ENCODE data around the gene FGF9.

Gene FGF9

DNA sequence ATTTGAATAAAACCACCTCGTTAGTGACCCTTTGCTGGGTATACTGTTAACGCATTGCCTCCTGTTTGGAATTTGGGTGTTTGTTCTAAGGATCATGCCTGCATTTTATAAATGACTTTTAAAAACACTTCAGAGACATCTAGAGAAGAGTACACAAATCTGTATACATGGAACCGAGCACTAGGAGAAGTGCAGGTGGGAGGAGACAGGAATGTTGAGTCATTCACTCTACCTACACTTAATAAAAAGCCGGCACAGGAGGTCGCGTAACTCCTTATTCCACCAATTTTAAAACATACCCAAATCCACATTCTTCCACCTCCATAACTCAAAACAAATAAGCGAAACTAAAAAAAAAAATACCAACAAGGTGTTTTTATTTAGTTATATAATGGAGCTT is 48.6 kb downstream of the FGF9 start:
- no peak for DNase-seq

DNA sequence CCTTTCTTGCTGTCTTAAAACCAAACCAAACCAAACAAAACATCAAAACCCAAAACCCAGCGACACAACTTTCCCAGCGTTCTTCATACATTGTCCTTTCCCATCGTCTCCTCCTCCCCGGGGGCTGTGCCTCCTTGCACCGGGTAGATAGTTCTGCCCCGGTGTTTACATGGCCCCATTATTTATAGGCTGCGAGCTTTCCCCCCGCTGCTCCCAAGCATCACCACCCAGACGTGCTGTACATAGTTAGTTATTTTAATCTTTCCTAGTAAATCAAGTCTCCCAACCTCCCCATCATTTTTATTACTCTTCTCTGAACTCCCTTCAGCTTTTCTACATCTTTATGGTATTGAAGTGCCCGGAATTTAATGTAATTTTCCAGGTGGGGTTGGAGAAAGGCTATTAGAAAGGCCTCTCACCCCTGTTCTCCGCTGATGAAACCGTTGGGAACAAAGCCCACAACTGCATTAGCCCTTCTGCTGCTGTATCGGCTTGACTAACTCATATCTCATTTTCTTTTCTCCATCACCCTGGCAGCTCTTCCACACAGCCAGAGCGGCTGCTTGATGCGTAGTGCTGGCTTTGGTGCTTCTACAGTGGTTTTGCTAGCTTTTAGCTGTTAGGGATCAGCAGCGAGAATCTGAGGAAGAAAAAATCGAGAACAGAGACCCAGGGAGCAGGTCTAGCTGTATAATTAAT is 53.1 kb downstream of the FGF9 start:
- no peak for DNase-seq

DNA sequence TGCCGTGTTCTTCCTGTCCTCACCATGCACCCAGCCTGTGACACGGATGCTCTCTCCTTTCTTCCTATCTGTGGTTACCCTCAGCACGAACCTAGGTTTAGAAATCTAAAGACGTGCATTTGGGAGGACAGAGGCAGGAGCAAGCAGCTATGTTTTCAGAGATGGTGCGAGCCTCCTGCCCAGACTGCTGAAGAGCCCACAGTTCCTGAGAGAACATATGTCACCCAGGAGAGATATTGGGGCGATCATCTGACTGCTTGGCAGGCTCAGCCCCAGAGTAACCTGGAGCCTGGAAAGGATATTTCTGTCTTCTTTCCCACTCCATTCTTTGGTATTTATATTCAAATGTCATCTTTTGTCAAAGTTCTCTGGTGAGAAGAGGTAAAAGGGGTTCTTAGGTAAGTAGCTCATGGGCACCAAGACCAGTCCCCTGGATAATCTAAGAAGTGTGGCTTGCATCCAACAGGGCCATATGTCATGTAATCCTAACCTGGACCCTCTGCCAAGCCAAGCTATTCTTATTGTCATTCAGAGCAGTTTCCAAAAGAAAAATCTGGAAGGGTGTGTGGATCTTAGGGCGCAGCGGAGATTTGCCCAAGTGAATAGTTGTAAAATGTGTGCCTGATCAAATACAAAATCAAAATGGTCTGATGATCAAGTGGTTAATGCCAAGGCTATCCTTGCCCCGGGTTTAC is 59.5 kb downstream of the FGF9 start:
- DNase-seq: no peak

DNA sequence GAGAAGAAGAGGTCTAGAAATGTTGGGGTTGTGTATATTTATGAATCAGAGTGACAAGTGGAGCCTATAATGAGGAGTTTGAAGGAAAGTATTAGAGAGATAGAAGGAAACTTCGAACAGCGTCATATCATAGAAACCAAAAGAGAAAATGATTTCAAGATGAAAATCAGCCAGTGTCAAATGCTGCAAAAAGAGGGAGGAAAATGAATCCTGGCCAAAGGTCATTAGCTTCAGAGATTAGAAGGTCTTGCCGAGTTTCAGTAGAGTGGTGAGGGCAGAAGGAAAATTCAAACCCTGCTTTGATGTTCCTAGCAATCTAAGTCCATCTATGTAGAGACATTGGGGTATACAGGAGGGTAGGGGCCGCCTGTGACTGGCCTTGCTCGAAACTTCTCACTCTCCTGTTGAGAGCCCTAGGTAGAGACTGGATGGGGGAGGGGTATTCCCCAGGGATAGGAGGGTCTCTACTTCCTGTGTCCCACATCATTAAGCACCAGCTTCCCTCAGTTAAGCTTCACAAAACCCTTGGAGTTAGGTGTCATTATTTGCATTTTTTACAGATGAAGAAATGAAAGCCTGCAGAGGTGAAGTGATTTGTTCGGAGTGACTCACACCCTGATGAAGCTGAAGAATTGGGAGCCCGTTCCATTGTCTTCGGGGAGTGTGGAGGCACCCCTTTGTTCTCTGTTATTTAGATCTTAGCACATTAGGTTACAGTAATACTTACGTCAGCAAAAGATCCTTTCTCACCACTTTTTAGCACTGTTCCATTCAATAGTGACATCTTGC is 62.8 kb downstream of the FGF9 start:
- no peak for DNase-seq

DNA sequence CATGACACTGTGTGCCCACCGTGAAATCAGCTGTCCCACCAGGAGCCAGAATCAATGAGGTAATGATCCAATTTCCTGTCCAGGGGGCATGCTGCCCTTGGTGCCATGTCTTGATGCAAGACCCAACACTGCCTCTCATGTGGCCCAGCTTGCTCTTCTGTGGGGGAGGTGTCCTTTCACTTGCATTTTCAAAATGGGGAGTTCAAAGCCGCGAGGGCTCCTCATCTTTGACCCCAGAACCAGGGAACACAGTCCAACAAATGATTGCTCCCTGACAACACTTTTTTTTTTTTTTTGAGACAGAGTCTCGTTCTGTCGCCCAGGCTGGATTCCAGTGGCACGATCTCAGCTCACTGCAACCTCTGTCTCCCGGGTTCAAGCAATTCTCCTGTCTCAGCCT is 64.1 kb downstream of the FGF9 start:
- DNase-seq: no peak

DNA sequence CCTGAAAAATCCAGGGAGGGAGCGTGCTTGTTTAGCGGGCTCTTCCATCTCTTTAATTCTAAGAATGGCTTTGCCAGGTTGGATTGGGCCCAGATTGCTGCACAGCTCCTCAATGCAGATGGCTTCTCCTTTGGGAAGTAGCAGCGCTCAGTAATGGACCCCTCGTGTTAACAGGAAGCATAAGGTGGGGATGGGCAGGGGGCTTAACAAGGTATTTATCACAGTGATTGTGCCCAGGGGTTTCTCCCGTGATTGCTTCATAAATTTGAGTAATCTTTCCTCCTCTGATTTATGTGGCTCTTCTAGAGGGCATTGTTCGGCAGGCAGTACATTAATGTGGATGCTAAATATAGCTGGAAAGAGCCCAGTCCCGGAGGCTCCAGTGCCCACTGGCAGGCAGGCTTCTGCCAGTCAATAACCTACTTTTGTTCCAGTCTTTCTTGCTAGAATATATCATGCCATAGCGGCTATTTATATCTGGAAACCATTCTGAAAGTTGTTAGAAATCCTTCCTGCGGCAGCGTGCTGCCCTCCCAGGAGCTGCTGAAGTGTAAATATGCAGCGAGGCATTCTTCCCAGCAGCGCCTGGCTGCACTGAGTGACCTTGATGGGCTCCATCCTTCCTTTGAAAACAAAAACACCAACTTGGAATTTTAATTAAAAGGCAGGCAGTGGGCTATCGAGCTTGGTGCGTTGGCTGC is 65.0 kb downstream of the FGF9 start:
- DNase-seq: no peak

DNA sequence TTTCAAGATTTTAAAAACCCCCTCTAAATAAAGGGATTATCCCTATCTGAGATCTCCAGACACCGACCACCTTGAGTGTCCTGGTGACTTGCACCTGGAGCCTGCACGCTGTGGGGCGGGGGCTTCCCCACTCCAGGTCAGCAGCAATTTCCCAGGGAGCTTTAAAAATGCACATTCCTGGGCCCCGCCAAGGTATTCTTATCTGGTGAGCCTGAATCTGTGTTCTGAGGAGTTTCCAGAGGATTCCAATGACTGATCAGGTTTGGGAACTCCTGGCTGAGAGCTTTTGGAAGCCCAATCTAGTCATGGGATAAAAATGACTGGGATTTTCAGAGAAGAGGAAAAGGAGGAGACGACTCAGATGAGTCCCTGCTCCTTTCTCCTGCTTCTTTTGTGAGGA is 66.1 kb downstream of the FGF9 start:
- no peak for DNase-seq

DNA sequence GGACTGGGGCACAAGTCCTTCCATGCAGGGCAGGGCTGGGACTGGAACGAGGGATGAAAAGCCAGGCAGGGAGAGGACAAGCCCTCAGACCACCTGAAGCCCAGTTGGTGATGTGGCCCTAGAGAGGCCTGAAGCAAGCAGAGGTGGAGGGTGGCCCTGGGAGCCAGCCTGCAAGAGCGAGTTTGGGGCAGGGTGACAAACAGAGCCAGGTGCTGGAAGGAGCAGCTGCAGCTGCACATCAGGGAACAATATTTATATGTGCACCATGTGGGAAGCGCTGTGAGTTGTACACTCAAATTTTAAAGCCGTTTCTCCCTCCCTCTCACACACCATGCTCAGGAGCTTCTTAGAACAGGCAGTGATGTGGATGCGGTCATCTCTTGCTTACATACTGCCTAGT is 67.8 kb downstream of the FGF9 start:
- no peak for DNase-seq

DNA sequence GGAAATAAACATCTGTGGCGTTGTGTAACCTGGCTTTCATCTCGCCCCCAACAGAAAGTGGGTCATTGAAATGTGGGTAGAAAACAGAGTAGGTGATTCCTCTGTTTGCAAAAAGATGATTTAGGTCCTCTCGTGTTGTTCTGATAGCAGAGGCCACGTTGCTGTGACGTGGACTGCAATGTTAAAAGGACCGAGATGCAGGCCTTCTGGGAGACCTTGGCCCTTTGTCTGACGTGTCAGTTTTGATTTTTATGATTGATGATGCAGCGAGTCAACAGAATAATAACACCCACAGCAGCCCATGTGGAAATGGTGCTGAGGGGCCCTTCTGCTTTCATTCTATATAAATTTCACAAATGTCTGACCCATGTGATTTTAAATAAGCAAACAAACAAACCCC is 68.9 kb downstream of the FGF9 start:
- no peak for DNase-seq

DNA sequence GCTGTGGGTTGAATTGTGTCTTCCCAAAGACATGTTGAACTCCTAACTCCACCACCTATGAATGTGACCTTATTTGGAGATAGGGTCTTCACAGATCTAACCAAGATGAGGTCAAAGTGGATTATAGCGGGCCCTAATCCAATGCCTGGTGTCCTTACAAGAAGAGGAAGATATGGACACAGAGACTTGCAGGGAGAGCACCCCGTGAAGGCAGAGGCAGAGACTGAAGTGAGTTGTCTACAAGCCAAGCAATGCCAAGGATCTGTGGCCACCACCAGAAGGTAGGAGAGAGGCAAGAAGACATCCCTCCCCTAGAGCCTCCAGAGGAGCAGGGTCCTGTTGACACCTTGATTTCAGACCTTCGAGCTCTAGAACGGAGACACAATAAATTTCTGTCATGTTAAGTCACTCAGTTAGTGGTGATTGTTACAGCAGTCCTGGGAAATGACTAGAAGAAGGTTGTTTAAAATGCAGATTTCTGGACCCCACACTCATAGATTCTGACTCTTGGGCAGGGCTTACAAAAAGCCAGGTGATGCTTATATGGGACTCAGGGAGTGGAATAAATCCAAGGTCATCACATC is 70.6 kb downstream of the FGF9 start:
- no peak for DNase-seq

DNA sequence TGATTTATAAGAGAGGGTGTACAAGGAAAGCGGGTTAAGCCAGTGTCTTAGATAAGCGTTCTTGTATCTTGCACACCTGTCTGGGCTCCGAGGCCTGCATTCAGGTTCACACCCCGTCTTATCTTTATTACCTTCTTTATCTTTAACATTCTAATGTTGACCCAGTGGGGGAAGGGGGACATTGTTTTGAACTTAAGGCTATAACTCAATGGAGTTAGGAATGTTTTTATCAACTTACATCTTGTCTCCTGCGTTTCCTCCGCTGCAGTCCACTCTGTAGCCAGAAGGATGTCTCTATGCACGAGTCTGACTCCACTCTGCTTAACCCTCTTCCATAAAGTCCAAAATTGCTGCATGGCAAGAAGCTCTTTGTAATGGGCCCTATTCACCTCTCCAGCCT is 71.2 kb downstream of the FGF9 start:
- DNase-seq: no peak

DNA sequence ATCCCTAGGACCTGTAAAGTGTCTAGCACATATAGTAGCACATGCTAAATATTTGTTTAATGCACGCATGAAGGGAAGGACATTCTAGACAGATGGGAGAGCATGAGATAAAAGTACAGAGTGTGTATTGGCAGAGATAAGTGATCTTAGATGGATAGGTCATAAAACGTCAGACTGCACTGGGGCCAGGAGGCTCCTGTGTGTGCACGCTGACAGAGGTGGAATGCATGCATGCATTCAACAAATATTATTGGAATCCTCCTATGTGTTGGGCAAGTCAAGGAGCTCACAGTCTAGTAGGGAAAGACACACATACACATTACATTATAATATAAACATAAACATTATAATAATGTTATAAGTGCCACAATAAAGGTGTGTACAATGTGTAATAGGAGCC is 73.3 kb downstream of the FGF9 start:
- DNase-seq: no peak

DNA sequence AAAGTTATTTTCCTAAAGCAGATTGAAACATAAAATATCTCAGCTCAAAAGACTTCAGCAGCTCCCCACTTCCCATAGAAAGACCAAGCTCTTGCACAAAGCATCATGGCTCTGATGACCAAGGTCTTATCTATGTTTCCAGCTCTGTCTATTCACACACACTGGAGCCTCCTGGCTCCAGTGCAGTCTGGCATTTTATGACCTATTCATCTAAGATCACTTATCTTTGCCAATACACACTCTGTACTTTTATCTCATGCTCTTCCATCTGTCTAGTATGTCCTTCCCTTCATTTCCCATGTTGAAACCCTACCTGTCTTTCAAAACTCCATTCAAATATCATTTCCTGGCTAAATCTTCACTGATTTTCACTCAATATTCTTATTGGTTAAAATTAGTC is 74.4 kb downstream of the FGF9 start:
- no peak for DNase-seq

DNA sequence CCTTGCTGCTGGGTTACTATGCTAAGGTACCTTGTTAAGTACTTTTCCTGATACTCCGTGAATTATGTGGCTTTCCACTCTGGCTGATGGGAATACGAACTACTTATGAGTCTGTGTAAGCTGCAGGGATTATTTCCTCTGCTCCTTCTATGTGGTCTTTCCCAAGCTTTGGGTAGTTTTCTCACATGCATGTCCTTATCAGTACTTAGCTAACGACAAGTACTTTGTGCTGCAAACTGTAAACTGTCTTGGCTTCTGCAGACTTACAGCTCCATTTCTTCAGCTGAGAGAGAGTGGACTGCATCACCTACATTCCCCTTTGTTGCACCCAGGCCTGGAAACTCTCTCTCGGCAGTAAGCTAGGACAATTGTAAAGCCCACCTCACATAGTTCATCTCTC is 76.6 kb downstream of the FGF9 start:
- DNase-seq: no peak

DNA sequence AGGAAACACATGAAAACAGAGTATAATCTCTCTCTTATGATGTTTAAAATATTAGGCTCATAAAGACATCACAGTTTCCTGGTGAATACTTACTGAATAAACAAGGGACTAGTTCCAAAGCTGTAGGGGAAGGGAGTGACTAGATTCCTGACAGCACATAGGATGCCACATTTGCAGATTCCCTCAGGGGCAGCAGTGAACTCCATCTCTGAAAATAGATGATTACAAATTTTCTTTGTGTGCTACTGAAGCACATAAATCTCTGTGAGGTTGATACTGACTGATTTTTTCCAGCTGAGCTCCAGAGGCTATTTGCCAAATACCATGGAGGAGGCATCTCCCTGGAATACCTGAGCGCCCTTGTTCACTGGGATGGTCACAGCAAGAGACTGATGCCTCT is 77.3 kb downstream of the FGF9 start:
- DNase-seq: no peak

DNA sequence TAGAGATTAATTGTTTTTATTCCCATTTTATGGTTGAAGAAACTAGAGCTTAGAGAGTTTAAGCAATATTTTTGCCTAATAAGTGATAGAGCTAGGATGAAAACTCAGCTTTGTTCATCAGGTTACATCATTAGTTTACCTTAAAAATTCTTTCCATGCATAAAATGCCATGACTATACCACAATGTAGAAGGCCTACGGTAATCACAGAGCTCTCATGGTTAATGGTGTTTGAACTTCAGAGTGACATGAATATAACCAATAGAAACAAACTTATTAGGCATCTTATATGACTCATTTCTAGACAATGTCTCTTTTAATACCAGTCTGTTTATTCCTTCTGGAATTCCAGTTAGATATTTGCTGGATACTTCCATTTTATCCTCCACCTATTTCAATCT is 78.5 kb downstream of the FGF9 start:
- no peak for DNase-seq

DNA sequence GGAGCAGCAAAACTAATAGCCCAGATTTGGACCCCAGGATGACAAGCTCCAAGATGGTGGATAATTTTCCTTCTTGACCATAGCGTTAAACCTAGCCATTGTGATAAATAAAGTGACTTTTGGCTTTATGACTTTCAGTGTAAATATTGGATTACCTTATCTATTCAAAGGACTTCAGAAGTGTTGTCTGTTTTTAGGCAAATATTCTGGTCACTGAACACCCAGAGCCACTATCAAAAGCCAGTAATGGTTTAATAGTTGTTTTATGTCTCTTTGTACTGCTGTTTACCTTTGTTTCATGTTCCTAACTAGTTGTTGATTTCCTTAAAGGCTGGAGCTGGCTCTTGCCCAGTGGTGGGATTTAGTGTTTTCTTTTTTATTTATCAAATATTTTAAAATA is 81.6 kb downstream of the FGF9 start:
- no peak for DNase-seq

DNA sequence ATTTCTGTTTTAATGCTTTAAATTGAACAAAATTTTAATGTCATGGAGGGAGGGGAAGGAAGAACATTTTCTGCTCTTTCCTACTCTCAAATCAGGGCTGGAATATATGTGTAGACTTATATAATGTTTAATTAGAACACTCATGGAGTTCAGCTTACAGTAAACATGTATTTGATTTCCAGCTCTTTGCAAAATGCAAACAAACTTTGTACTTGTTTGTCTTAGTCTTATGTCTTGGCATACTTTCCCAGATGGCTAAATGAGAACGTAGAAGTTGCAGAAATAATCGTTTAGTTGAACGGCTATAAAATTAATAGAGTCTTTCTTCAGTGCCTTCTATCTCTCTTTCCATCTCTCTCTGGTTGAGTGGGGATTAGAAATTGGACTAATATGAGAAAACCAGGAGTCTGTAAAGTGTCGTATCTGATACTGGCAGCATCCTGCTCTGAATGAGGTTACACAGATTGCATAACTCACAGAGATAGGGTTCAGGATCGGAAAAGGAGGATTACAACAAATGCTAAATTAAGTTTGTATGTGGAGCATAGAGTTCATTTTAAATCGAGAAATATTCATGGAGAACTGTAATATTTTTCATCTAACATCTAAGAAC is 82.3 kb downstream of the FGF9 start:
- DNase-seq: no peak
